ENCODE results near the gene KDM7A.

The KDM7A gene

GRCh38 chr7:140081774-140082425, 94.9 kb downstream of the KDM7A start:
- peak; percentile 60 for DNase-seq (ENCODE audit: low read depth)
- H3K4me3 ChIP-seq (ENCODE audit: low read depth, low read length), result no peak overlapping the region
- TF ChIP-seq MYC (IDR thresholded peaks at IDR 0.05; ENCODE audit: low read depth, low read length) (no peak), POLR2A (IDR thresholded peaks at IDR 0.05; ENCODE audit: extremely low read depth, insufficient read length) (no peak), MAX (IDR thresholded peaks at IDR 0.05; ENCODE audit: low read depth, low read length) (no peak), CTCF (IDR thresholded peaks at IDR 0.05; ENCODE audit: low read depth, low read length) (no peak)

- no peak overlapping the region for H3K4me3 ChIP-seq (ENCODE audit: low read depth, low read length)
- TF ChIP-seq MYC (IDR thresholded peaks at IDR 0.05; ENCODE audit: low read depth, low read length) (no peak), MAX (IDR thresholded peaks at IDR 0.05; ENCODE audit: low read depth, low read length) (no peak), CTCF (IDR thresholded peaks at IDR 0.05; ENCODE audit: low read depth, low read length) (no peak), POLR2A (IDR thresholded peaks at IDR 0.05; ENCODE audit: extremely low read depth, insufficient read length) (no peak)
- no peak for DNase-seq (ENCODE audit: low read depth)
Observed at GRCh38 chr7:140080919-140081318, 95.9 kb downstream of the KDM7A start.

GRCh38 chr7:140079121-140079536, 97.7 kb downstream of the KDM7A start:
- DNase-seq (ENCODE audit: low read depth), result peak; percentile 61
- H3K4me3 ChIP-seq (ENCODE audit: low read depth, low read length), result no peak overlapping the region
- TF ChIP-seq MYC (IDR thresholded peaks at IDR 0.05; ENCODE audit: low read depth, low read length), result no peak
- TF ChIP-seq MAX (IDR thresholded peaks at IDR 0.05; ENCODE audit: low read depth, low read length), result no peak
- peak; percentile 55 for TF ChIP-seq CTCF (IDR thresholded peaks at IDR 0.05; ENCODE audit: low read depth, low read length)

GRCh38 chr7:140078392-140078791, 98.4 kb downstream of the KDM7A start:
- no peak for TF ChIP-seq POLR2A (IDR thresholded peaks at IDR 0.05; ENCODE audit: extremely low read depth, insufficient read length)
- TF ChIP-seq MAX (IDR thresholded peaks at IDR 0.05; ENCODE audit: low read depth, low read length), result no peak
- TF ChIP-seq MYC (IDR thresholded peaks at IDR 0.05; ENCODE audit: low read depth, low read length), result no peak
- TF ChIP-seq CTCF (IDR thresholded peaks at IDR 0.05; ENCODE audit: low read depth, low read length), result no peak
- no peak overlapping the region for H3K4me3 ChIP-seq (ENCODE audit: low read depth, low read length)
- DNase-seq (ENCODE audit: low read depth), result peak; percentile 44

- DNase-seq (ENCODE audit: low read depth), result no peak
- H3K4me3 ChIP-seq (ENCODE audit: low read depth, low read length), result no peak overlapping the region
- no peak for TF ChIP-seq POLR2A (IDR thresholded peaks at IDR 0.05; ENCODE audit: extremely low read depth, insufficient read length)
- TF ChIP-seq MYC (IDR thresholded peaks at IDR 0.05; ENCODE audit: low read depth, low read length), result no peak
- no peak for TF ChIP-seq MAX (IDR thresholded peaks at IDR 0.05; ENCODE audit: low read depth, low read length)
- no peak for TF ChIP-seq CTCF (IDR thresholded peaks at IDR 0.05; ENCODE audit: low read depth, low read length)
Observed at GRCh38 chr7:140074780-140075179, 102.0 kb downstream of the KDM7A start.

Data from NB4 (cell line).